OCI-LY3 (cell line): Measurements from ENCODE around the gene NKX2-3.

Experiments
- EZH2phosphoT487 ChIP-seq: fragments of 200-600 bp; shearing (Covaris generic); IDR thresholded peaks from 2 replicates; pipeline ENCODE4 v1.6.1; 2018; ENCODE audit warnings: antibody characterized with exemption, mixed run types, low read depth
- TF ChIP-seq, protein P1 (sequence below): fragments of 200-600, 300-600 bp; sonication (generic); IDR thresholded peaks from 2 replicates; pipeline ENCODE4 v1.5.1; 2014; ENCODE audit warnings: antibody characterized with exemption, low read length, low read depth

GRCh38 chr10:99560277-99561126 lies 27.8 kb downstream of the NKX2-3 start:
- TF ChIP-seq, protein P1, sequence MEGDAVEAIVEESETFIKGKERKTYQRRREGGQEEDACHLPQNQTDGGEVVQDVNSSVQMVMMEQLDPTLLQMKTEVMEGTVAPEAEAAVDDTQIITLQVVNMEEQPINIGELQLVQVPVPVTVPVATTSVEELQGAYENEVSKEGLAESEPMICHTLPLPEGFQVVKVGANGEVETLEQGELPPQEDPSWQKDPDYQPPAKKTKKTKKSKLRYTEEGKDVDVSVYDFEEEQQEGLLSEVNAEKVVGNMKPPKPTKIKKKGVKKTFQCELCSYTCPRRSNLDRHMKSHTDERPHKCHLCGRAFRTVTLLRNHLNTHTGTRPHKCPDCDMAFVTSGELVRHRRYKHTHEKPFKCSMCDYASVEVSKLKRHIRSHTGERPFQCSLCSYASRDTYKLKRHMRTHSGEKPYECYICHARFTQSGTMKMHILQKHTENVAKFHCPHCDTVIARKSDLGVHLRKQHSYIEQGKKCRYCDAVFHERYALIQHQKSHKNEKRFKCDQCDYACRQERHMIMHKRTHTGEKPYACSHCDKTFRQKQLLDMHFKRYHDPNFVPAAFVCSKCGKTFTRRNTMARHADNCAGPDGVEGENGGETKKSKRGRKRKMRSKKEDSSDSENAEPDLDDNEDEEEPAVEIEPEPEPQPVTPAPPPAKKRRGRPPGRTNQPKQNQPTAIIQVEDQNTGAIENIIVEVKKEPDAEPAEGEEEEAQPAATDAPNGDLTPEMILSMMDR, result peak; percentile 85
- no peak for TF ChIP-seq EZH2phosphoT487
